ENCODE results near the gene GOLGA5.
"Not testable (repeated sequence)": the region's sequence is repeated elsewhere in the genome, so short reads cannot be mapped to it uniquely, and the experiment has no call there.

Gene GOLGA5

GRCh38 chr14:92832137-92832700 is 38.1 kb downstream of the GOLGA5 start:
- DNase-seq: no peak

- peak; percentile 27 for DNase-seq
Measured at GRCh38 chr14:92841930-92842329, 47.8 kb downstream of the GOLGA5 start.

GRCh38 chr14:92844204-92844603 is 50.1 kb downstream of the GOLGA5 start:
- no peak for DNase-seq

- DNase-seq: no peak
Measured at GRCh38 chr14:92846162-92846897, 52.2 kb downstream of the GOLGA5 start.

GRCh38 chr14:92847278-92847677 is 53.2 kb downstream of the GOLGA5 start:
- no peak for DNase-seq

GRCh38 chr14:92847749-92848148 is 53.6 kb downstream of the GOLGA5 start:
- no peak for DNase-seq

GRCh38 chr14:92848887-92849286 is 54.8 kb downstream of the GOLGA5 start:
- peak; percentile 8 for DNase-seq

- DNase-seq: peak; percentile 35
Measured at GRCh38 chr14:92850492-92850891, 56.4 kb downstream of the GOLGA5 start.

- not testable (repeated sequence) for DNase-seq
Measured at GRCh38 chr14:92853136-92853535, 59.0 kb downstream of the GOLGA5 start.

- DNase-seq: no peak
Measured at GRCh38 chr14:92860049-92860840, 66.1 kb downstream of the GOLGA5 start.

- no peak for DNase-seq
Measured at GRCh38 chr14:92861856-92862745, 68.0 kb downstream of the GOLGA5 start.

- DNase-seq: peak; percentile 23
Measured at GRCh38 chr14:92863286-92864080, 69.4 kb downstream of the GOLGA5 start.

- DNase-seq: no peak
Measured at GRCh38 chr14:92865674-92866073, 71.6 kb downstream of the GOLGA5 start.

- no peak for DNase-seq
Measured at GRCh38 chr14:92866181-92866752, 72.2 kb downstream of the GOLGA5 start.

GRCh38 chr14:92866901-92867865 is 73.1 kb downstream of the GOLGA5 start:
- DNase-seq: no peak

- DNase-seq: no peak
Measured at GRCh38 chr14:92874962-92875661, 81.0 kb downstream of the GOLGA5 start.

GRCh38 chr14:92877757-92878431 is 83.8 kb downstream of the GOLGA5 start:
- DNase-seq: no peak

- DNase-seq: no peak
Measured at GRCh38 chr14:92880351-92880750, 86.2 kb downstream of the GOLGA5 start.

- peak; percentile 17 for DNase-seq
Measured at GRCh38 chr14:92880851-92881250, 86.7 kb downstream of the GOLGA5 start.
